Fibroblast of skin of scalp (primary cell): ENCODE results near the gene TESK1.
"Not testable (repeated sequence)": the region's sequence is repeated elsewhere in the genome, so short reads cannot be mapped to it uniquely, and the experiment has no call there.

Experiments
- DNase-seq: peaks from one replicate; pipeline ENCODE4 v3.0.0-alpha.2; 2013

TESK1 gene

GRCh38 chr9:35583521-35583920 lies 21.5 kb upstream of the TESK1 start:
- not testable (repeated sequence) for DNase-seq

DNA sequence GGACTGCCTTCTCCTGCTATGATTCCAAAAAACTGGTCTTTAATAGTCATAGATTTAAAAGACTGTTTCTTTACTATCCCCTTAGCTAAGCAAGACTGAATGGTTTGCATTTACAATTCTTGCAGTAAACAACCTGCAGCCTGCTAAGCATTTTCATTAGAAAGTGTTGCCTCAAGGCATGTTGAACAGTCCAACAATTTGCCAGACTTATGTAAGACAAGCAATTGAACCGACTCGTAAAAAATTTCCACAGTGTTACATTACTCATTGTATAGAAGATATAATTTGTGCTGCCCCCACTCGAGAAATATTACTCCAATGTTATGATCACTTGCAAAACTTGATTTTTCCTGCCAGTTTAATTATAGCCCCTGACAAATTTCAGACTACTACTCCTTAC lies 20.4 kb upstream of the TESK1 start:
- not testable (repeated sequence) for DNase-seq

- not testable (repeated sequence) for DNase-seq
Observed at GRCh38 chr9:35588506-35588905, 16.6 kb upstream of the TESK1 start.

GRCh38 chr9:35593581-35593980 lies 11.5 kb upstream of the TESK1 start:
- DNase-seq: no peak

DNA sequence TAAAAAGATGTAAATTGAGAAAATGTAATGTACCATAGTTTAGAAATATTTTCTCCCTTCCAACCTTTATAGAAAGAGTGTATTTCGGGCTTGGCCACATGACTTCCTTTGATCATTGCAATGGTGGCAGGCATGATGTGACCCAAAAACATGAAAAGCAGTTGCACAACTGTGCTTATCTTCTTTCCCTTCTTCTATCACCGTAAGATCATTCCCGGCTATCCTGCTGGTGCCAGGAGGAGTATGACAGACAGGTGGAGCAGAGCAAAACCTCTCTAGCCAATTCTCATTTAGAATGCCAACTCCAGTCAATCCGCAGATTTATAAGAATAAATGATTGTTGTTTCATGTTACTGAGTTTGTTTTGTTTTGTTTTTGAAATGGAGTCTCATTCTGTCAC lies 10.6 kb upstream of the TESK1 start:
- DNase-seq: no peak

DNA sequence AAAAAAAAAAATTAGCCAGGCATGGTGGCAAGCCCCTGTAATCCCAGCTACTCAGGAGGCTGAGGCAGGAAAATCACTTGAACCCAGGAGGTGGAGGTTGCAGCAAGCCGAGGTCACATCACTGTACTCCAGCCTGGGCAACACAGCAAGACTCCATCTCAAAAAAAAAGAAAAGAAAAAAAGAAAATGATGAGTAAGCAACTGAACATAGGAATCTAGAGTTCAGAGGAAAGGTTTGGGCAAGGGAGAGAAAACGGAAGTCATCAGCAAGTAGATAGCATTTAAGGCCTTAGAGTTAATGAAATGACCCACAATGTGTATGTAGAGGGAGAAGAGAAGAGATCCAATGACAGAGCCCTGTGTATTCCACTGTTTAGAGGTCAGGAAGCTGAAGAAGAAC lies 8.2 kb upstream of the TESK1 start:
- not testable (repeated sequence) for DNase-seq

- no peak for DNase-seq
Observed at GRCh38 chr9:35598866-35599590, 6.0 kb upstream of the TESK1 start.

GRCh38 chr9:35599763-35600604 lies 5.1 kb upstream of the TESK1 start:
- DNase-seq: no peak

GRCh38 chr9:35603506-35603985 lies 1.5 kb upstream of the TESK1 start:
- peak; percentile 73 for DNase-seq

DNA sequence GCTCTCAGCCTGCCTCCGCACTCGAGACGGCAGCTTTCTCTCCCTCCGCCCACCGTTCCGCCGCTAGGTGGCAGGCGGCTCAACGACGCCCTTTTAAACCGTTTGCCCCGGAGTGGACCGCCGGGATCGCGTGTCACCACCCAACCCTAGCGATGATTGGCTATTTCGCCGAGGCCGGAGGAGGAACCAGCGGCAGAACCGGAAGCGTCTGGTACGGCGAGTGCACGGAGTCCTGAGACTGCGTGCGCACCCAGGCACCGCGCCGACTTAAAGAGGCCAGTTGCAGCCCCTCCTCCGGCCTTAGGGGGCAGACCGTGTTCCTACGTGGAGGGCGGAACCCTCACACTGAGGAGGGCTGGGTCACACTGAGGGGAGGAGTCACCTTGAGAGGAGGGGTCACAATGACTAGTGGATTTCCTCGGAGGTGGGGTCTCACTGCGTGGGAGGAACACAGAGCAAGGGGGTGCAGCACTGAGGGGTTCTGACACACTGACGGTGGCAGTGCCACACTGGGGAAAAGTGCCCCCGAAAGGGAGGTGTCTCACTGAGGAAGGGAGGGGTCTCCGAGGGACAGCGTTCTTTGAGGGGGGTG lies 980 bp upstream of the TESK1 start:
- peak; percentile 100 for DNase-seq

- no peak for DNase-seq
Observed at GRCh38 chr9:35605351-35606137, 482 bp downstream of the TESK1 start.

GRCh38 chr9:35606138-35606504 lies 1.1 kb downstream of the TESK1 start:
- DNase-seq: no peak

DNA sequence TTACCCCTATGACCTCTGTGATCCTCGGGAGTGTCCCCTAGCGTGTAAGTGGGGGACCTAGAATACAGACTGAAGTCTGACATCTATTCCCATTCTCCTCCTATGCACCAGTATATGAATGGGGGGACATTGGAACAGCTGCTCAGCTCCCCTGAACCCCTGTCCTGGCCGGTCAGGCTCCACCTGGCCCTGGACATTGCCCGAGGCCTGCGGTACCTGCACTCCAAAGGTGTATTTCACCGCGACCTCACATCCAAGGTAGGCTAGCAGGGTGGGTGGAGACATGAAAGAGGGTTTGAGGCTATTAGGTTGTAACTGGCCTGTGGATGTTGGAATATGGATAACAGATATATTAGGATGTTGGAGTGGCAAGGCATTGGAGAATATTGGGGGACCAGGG lies 1.7 kb downstream of the TESK1 start:
- no peak for DNase-seq

- DNase-seq: no peak
Observed at GRCh38 chr9:35608221-35608620, 3.2 kb downstream of the TESK1 start.

DNA sequence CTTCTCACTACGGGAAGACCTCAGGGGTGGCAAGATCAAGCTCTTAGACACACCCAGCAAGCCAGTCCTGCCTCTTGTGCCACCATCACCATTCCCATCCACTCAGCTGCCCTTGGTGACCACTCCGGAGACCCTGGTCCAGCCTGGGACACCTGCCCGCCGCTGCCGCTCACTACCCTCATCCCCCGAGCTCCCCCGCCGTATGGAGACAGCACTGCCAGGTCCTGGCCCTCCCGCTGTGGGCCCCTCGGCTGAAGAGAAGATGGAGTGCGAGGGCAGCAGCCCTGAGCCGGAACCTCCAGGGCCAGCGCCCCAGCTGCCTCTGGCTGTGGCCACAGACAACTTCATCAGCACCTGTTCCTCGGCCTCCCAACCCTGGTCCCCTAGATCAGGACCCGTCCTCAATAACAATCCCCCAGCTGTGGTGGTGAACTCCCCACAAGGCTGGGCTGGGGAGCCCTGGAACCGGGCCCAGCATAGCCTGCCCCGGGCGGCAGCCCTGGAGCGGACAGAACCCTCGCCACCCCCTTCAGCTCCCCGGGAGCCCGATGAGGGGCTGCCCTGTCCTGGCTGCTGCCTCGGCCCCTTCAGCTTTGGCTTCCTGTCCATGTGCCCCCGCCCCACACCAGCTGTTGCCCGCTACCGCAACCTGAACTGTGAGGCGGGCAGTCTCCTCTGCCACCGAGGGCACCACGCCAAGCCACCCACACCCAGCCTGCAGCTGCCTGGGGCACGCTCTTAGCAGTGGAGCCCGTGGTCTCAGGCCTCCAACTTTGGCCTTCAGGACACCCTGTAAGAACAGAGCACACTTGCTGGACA lies 4.1 kb downstream of the TESK1 start:
- no peak for DNase-seq

GRCh38 chr9:35609820-35610163 lies 4.7 kb downstream of the TESK1 start:
- no peak for DNase-seq

DNA sequence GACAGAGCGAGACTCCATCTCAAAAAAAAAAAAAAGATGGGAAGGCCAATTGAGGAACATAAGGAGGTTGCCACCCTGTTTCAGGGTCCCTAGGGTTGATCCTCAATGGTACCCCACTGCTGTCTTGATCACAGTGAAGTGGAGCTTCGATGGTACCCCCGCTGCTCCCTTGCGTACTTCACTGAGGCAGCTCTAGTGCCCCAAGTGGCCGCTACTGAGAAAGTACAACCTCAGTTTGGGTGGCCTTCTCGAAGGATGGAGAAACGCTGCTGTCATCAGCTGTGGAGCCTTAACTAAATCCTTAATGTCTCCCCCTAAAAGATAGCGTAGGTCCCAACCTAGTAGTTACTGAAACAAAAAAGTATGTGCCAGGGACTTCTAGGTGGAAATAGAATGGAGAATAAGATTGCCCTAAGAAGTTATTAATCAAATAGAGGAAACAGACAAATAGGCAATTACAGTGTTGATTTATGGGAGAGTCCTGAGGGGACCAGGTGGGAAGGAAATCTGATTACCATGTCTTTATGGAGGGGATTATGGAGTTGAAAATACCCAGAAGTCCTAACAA lies 6.3 kb downstream of the TESK1 start:
- DNase-seq: peak; percentile 39

DNA sequence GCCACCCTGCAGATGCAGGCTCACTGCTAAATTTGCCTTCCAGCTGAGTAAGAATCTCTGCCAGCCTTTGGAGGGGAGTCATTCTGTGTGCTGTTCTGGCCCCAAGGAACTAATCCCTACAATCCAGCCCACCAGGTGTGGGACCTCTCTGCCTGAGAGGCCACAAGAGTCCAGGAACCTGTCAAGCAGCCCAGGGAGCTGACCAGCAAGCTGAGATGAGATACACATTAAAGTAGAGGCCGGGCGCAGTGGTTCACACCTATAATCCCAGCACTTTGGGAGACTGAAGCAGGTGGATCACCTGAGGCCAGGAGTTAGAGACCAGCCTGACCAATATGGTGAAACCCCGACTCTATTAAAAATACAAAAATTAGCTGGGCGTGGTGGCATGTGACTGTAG lies 7.0 kb downstream of the TESK1 start:
- DNase-seq: not testable (repeated sequence)

- no peak for DNase-seq
Observed at GRCh38 chr9:35612843-35613242, 7.8 kb downstream of the TESK1 start.

DNA sequence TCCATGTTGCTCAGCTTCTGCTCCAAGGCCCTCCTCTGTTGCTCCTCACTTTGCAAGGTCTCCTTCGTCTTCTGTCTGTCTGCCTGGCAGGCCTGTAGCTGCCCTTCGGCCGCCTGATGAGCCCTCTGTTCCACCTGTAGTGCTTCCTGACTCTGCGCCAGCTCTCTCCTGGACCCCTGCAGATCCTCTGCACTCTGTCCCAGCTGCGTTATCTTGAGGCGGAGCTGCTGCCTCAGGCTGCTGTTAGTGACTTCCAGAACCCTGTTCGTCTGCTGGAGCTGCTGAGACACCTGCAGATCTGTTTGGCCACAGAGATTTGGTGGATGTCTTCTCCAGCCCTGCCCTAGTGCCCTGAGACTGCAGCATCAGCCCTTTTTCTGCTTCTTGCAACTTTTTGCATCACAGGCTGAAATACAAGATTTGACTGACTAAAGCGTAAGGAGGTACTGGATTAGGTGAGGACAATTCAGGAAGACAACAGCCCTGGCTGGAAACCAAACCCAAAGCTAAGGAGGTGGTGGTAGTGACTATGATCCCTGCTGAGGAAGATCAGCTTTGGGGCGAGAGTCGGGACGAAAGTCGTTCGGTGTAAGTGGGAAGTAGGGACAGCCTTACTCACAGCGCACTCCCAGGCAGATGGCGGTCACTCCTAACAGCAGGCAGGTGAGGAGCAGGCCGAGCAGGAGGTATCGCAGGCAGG lies 11.1 kb downstream of the TESK1 start:
- DNase-seq: no peak
